GM21576 (cell line): ENCODE results near the gene CUX1.
"Not testable (repeated sequence)": the region's sequence is repeated elsewhere in the genome, so short reads cannot be mapped to it uniquely, and the experiment has no call there.

Experiments used
- ATAC-seq: cut with Tn5 transposase; IDR thresholded peaks from one replicate; pipeline ENCODE4 v1.9.1; 2021; ENCODE audit warnings: mild to moderate bottlenecking, moderate library complexity; ENCODE audit not compliant: unreplicated experiment

Gene CUX1

DNA sequence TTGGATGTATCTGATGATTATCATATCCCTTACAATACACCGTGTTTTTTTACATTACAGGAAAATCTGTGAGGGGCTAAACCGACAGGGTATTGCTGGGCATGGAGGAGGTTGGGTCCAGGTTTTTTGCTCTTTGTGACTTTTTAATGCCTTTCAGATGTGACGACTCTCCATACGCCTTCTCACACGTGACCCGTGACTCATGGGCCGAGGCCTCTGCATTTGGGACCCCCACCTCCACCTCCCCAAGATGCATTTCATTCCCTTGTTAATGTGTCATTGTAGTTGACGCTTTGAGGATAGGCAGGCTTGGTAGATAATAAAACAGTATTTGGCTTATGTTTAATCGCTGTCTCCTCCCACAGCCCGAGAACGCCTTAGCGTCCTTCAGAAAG, 95.3 kb downstream of the CUX1 start:
- ATAC-seq, result no peak

- no peak for ATAC-seq
These were observed 95.9 kb downstream of the CUX1 start for GRCh38 chr7:101913247-101913721.

DNA sequence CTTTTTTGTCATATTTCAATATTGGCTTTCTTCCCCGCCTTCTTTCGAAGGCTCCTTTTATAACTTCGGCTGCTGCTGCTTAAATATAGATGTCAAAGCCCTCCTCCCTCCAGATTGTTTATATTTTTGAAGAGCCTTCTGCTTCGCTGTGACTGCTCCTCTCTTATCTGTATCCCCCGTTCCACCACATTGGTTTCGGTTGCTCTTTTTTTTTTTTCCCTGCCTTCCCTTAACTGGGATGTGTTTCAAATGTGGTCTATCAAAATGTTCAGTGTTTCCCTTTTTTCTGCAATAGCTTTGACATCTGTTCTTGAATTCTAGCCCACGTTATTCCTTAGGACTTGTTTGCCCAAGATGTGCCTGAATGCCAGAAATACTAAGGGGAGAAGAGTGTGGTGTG, 96.4 kb downstream of the CUX1 start:
- no peak for ATAC-seq

- no peak for ATAC-seq
These were observed 97.6 kb downstream of the CUX1 start for GRCh38 chr7:101915000-101915399.

DNA sequence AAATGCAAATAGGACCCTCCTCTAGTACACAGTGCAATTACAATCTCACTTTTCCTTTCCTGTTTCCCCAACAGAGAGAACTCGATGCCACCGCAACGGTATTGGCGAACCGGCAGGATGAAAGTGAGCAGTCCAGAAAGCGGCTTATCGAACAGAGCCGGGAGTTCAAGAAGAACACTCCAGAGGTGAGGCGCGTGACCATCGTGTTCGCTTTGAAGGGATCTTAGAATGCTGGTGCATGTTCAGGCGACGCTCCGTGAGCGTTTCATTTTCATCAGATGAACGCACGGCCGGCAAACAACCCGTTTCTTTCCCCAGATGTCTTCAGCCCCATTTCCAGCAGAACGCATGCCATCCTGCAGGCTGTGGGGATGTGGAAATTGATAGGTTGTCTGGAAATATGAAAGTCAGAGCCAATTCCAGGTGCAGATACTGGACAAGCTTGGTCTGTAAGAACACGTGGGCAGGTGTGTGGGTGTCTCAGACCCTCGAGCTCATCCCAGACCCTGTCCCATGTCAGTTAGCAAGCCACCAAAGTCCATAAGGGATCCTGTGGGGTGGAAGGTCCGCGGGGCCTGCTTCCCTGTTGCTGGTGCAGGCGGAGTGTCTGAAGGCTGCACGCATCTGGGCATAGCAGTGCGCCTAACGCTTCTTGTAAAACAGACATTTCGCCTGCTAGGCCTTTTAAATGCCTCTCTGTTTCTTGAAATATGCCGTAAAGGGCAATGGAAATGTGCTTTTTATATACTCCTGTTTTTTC, 98.8 kb downstream of the CUX1 start:
- ATAC-seq, result no peak

- no peak for ATAC-seq
These were observed 99.5 kb downstream of the CUX1 start for GRCh38 chr7:101916876-101917275.

GRCh38 chr7:101917566-101917965, 100.1 kb downstream of the CUX1 start:
- ATAC-seq, result no peak

DNA sequence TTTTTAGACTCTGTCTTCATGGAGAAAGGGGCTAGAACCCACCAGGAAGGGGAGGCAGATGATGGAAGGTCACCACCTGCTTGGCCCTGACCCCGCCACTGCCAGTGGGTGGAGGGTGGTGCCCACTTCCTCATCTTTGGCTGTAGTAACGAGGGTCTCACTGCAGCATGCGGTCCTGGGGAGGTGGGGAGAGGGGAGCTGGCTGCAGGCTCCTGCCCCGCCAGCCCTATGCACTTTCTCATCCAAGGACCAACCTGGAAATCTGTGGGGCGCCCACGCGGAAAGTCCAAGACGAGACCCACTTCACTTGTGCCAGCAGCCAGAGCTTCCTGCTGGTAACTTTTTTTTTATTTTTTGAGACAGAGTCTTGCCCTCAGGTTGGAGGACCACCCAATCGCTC, 101.0 kb downstream of the CUX1 start:
- ATAC-seq, result no peak

- no peak for ATAC-seq
These were observed 102.1 kb downstream of the CUX1 start for GRCh38 chr7:101919363-101920115.

DNA sequence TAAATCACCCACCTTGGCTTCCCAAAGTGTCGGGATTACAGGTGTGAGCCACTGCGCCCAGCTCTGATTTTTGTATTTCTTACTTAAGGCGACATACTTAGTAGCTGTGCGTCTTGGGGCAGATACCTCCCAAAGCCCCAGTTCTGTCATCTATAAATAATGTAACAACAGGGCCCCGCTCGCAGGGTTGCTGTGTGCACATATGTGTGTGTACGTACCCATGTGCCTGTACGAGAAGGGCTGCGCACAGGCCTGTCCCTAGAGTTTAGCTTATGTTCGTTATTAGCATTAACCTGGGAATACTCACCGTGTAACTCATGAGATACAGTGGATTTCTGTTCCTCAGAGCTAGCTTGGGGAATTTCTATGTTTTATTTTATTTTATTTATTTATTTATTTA, 103.6 kb downstream of the CUX1 start:
- ATAC-seq, result no peak

DNA sequence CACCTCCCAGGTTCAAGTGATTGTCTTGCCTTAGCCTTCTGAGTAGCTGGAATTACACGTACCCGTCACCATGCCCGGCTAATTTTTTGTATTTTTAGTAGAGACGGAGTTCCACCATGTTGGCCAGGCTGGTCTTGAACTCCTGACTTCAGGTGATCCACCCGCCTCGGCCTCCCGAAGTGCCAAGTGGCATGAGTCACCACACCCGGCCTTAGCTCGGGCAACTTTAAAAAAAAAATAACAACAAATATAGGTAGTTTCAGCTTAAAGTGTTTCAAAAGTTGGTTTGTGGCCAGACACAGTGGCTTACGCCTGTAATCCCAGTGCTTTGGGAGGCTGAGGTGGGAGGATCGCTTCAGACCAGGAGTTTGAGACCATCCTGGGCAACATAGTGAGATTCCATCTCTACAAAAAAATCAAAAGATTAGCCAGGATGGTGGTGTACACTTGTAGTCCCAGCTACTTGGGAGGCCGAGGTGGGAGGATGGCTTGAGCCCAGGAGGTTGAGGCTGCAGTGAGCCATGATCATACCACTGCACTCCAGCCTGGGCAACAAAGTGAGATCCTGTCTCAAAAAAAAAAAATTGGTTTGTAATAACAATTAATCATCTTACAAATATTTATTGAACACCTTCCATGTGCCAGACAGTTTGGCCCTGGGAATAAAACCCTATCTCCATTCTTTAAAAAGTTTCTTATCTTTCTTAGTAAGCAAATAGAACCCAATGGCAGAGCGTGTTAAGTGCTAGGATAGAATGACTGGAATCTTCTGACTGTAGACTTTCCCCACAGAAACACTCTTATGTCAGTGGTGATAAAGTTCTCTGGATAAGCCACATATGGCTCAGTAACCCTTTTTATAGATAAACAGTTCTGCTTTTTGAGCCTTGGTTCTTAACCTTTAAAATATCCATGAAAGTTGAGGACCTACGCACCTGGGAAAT, 104.4 kb downstream of the CUX1 start:
- ATAC-seq, result not testable (repeated sequence)

DNA sequence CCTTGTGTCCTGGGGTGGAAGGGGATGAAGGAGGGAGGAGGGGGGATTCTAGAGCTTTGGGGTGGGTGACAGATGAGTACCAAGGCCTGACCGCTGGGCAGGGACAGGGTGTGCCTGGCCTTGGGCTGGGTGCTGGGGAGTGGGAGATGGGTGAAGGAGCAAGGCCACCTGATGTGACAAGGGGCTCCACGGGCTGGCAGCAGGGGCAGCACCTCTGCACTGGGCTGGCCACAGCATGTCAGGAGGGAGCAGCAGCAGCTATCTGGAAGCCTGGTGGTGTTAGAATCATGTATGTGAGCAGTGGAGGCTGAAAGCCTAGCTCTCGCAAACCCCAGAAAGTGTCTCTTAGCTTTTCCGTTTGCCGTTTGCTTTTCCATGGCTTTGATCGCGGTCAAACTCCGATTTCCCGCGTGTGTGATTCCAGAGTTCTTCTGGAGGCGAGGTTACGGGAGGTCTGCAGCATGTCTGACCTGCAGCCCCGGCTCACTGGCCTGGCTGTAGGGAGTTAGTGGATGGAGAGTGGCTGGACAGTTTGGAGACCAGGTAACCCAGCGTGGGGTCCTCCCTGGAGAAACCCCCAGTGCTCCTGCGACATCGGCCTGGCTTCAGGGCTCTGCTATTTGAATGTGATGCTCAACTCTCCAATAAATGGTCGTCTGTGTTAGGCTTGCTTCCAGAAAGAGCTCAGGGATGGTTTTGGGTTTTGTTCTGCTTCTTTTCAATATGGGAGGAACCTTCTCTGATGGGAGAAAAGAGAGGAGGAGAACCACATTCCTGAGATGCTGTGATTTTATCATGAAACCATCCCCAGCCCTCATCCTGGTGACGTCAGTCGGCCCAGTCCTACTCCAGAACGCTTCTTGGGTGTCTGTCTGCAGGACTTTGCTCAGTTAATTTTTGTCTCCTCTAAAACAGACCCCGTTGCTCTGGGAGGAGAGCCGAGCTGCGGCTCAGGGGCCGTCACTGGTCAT, 105.5 kb downstream of the CUX1 start:
- no peak for ATAC-seq

DNA sequence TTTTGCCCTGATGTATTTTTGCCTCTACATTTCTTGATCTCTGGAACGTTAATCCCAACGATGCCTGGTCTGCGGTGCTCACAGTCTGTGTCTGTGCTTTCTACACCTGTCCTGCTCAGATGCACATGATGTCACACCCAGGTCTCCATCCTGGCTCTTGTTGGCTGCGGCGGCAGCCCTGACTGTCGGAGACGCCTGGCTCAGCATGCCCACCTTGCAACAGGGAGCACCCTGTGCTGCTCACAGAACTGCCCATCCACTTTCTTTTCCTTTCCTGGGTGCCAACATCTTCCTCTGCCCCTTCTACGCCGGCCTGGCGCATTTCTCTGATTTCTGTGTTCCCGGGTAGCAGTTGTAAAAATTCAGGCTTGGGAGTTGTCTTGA, 106.2 kb downstream of the CUX1 start:
- no peak for ATAC-seq

DNA sequence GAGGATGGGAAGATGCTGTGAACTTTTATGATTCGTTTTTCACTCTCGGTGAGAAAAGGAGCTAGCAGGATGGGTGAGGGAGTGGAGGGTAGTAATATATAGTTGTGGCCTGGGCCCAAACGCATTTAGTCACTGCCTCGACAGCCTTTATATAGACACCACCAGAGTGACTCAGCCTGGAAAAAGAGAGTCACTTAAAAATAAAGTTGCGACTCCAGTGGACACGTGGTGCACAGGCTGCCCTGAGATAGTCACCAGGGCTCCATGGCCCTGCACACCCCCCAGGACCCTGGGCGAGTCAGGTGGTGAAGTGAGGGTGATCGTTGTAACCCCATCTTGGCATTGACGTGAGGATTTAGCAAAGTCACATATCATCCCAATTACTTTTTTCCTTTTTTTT, 106.7 kb downstream of the CUX1 start:
- no peak for ATAC-seq

GRCh38 chr7:101926265-101926664, 108.8 kb downstream of the CUX1 start:
- ATAC-seq, result no peak

GRCh38 chr7:101927389-101927788, 110.0 kb downstream of the CUX1 start:
- ATAC-seq, result no peak

GRCh38 chr7:101927802-101928201, 110.4 kb downstream of the CUX1 start:
- ATAC-seq, result no peak

DNA sequence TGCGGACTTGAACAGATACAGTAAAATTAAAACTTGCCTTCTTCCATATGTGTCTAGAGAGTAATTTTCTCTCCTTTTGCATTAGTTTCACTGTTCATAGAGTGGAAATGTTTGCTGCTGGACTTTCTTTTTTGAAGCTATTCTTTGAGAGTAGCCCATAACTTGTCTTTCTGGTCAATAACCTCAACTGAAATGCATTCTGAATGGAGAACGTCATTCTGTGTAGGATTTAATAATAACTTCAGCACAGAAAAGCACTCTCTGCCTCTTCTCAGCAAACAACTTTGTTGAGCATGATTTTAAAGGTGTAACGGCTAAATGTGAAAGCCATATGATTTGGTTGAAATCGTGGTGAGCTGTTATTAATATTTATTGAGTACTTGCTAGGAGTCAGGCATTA, 111.8 kb downstream of the CUX1 start:
- ATAC-seq, result no peak

DNA sequence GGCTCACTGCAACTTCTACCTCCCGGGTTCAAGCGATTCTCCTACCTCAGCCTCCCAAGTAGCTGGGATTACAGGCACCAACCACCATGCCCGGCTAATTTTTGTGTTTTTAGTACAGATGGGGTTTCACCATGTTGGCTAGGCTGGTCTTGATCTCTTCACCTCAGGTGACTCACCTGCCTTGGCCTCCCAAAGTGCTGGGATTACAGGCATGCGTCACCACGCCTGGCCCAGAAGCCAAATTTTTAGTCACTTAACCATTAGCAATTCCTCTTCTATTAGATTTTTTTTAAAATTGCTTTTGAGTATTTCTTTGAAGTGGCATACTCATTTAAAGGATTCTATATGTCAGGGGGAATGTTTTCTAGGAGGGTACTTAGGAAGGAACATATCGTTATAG, 112.5 kb downstream of the CUX1 start:
- ATAC-seq, result not testable (repeated sequence)

DNA sequence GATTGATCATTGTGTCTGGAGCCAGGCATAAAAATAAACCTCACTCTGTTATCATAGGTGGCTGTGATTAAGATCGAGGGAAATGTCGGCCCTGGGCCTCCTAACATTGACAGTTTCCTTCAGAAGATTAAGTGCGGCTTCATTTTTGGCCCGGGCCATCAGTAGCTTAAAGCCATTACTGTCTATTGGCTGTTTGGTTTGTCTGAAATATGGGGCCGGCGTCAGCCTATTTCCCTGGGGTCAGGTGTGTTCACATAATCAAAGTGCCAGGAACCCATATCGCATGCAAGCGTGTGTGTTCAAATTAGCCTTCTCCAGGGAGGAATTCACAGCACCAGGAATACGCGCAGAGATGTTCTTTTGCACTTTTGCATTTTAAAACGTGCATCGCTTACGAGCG, 114.7 kb downstream of the CUX1 start:
- ATAC-seq, result no peak
